ENCODE results near the gene ASPSCR1.

ASPSCR1 gene, protein sequence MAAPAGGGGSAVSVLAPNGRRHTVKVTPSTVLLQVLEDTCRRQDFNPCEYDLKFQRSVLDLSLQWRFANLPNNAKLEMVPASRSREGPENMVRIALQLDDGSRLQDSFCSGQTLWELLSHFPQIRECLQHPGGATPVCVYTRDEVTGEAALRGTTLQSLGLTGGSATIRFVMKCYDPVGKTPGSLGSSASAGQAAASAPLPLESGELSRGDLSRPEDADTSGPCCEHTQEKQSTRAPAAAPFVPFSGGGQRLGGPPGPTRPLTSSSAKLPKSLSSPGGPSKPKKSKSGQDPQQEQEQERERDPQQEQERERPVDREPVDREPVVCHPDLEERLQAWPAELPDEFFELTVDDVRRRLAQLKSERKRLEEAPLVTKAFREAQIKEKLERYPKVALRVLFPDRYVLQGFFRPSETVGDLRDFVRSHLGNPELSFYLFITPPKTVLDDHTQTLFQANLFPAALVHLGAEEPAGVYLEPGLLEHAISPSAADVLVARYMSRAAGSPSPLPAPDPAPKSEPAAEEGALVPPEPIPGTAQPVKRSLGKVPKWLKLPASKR

DNA sequence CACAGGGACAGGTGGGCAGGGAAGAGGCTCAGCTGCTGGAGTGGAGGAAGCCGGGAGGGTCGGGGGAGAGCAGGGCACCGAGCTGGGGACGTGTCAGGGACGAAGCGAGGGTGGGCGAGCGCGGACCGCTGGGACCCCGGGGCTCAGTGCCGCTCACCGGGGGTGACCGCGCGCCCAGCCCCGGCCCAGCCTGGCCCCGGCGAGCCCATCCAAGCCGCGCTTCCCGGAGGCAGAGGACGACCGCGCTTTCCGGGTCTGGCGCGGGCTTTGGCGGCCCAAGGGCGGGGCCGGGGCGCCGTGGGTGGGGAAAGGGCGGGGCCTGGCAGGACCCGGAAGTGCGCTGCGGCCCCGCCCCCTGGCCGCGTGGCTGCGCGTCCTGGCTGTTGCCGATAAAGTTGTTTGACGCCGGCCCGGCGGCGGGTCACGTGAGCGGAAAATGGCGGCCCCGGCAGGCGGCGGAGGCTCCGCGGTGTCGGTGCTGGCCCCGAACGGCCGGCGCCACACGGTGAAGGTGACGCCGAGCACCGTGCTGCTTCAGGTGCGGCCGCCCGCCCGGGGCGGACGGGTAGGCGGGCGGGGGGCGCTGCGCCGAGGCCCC is at the start of gene ASPSCR1:
Gene ASPSCR1 (plus strand): TSS at position 419 of the 598 bp plus-strand sequence. CDS start 18 bp downstream, at position 437.
- H3K4me3 ChIP-seq (ENCODE audit: low read length): peak within 1 kb of the TSS; percentile 75
- peak; percentile 61 for DNase-seq (ENCODE audit: low read depth)
- TF ChIP-seq, protein P1, sequence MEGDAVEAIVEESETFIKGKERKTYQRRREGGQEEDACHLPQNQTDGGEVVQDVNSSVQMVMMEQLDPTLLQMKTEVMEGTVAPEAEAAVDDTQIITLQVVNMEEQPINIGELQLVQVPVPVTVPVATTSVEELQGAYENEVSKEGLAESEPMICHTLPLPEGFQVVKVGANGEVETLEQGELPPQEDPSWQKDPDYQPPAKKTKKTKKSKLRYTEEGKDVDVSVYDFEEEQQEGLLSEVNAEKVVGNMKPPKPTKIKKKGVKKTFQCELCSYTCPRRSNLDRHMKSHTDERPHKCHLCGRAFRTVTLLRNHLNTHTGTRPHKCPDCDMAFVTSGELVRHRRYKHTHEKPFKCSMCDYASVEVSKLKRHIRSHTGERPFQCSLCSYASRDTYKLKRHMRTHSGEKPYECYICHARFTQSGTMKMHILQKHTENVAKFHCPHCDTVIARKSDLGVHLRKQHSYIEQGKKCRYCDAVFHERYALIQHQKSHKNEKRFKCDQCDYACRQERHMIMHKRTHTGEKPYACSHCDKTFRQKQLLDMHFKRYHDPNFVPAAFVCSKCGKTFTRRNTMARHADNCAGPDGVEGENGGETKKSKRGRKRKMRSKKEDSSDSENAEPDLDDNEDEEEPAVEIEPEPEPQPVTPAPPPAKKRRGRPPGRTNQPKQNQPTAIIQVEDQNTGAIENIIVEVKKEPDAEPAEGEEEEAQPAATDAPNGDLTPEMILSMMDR (conservative IDR thresholded peaks at IDR 0.05; ENCODE audit: low read depth, low read length): no peak

DNA sequence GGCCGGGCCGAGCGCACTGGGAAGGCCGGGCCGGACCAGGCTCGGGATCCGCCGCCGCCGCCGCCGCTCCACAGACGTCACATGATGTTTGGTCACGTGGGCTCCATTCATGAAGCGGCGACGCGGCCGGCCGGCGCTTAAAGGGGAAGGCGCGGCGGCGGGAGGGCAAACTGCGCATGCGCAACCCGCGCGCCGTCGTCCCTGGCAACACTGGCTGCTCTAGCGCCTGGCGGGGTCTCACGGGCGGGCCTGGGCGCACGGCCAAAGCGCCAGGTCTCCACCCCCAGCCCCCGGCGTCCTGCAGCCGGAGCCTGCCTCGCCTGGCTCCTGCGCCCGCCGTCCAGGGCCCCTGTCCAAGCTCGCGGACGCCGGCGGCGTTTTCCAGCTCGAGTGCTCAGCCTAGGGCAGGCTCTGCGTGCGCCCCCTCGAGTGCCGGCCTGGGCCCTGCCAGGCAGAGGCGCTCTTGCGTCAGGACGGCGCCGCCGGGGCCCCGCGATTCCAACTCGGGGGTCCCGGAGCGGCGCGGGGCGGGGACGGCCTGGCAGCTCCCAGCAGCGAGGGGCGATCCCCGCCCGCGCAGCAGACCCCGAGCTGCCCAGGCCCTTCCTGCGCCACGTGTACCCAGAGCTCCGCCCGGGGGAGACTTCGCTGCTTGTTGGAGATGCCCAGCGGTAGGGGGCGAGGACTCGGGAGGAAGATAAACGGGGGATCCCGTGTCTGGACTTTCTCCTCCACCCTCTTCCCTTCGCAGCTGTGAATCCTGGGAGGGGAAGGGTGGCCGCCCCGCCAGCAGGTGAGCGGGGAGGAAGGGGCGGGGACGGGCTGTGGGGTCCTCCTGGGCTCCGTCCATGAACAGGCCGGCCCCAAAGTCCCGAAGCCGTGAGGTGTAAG is 49.5 kb upstream of the ASPSCR1 start, which contains the start of gene MAFG:
Gene MAFG (minus strand): TSS at position 83 of the 891 bp plus-strand sequence. CDS start 4,550 bp downstream, outside the sequence.
- peak; percentile 66 for DNase-seq (ENCODE audit: low read depth)
- peak within 1 kb of the TSS; percentile 79 for H3K4me3 ChIP-seq (ENCODE audit: low read length)
- TF ChIP-seq, protein P1 (conservative IDR thresholded peaks at IDR 0.05; ENCODE audit: low read depth, low read length): peak; percentile 29

DNA sequence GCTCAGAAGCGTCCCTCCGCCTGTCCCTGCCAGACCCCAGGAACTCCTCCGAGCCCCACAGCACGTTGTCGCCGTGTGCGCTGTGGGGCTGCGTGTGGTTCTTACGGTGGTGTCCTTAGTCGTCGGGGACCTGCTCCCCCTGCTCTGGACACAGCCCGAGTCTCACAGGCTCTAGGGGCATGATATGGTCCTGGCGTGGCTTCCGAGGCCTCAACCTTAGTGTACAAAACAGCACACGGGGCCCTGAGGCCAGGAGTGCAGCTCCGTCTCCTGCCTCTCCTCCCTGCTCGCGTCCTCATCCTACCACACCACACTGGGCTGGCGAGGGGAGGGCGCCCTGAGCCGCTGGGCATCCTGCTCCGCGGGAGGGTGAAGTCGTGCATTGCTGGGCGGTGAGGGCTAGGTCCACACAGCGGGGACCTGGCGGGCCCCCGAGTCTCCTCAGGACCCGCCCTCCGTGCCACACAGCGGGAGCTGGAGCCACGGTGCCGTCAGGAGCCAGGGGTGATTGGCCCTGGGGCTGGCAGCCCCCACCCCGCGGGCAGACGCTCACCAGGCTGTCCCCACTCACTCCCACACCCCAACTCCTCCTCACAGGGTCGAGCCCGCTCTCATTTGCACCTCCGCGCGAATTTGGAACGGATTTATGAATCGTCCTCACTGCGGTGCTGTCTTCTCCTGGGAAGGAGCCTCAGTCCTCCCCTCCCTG is 48.7 kb upstream of the ASPSCR1 start:
- no peak for DNase-seq (ENCODE audit: low read depth)
- TF ChIP-seq, protein P1 (conservative IDR thresholded peaks at IDR 0.05; ENCODE audit: low read depth, low read length): no peak

DNA sequence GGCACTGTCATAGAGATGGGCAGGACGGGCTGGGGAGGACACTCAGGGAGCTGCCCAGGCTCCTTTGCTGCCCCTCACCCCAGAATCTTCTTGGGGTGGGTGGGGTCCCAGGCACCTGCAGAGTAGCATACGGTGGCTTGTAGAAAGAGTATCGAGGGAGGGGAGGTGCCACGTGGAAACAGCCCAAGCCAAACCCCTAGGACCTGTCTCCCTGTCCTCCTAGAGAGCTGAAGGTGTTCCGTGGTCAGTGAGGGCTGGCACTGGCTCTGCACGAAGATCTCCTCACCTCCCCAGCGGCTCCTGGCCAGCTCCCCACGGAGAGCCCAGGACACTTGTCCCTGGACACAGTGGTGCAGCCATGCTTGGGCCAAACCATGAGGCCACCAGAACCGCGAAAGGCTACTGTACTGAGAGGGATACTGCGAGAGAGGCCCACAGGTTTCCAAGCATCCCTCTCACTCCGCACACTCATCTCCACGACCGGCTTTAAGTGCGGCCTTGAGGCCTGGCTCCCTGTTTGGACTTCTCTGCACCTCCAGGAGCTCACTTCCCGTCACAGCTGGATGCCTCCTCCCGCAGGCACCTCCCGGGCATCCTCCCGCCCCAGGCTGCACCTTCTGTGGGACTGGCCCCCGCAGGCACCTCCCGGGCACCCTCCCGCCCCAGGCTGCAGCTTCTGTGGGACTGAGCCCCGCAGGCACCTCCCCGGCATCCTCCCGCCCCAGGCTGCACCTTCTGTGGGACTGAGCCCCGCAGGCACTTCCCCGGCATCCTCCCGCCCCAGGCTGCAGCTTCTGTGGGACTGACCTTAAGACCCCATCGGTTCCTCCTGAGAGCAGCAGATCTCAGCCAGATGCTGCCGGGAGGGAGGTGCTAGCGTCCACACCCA is 47.9 kb upstream of the ASPSCR1 start:
- H3K4me3 ChIP-seq (ENCODE audit: low read length): no peak overlapping the region
- TF ChIP-seq, protein P1 (conservative IDR thresholded peaks at IDR 0.05; ENCODE audit: low read depth, low read length): no peak
- DNase-seq (ENCODE audit: low read depth): no peak

More for the DNA sequence above, 48.7 kb upstream of the ASPSCR1 start:
- peak overlapping the region; percentile 45 for H3K4me3 ChIP-seq (ENCODE audit: low read length)

DNA sequence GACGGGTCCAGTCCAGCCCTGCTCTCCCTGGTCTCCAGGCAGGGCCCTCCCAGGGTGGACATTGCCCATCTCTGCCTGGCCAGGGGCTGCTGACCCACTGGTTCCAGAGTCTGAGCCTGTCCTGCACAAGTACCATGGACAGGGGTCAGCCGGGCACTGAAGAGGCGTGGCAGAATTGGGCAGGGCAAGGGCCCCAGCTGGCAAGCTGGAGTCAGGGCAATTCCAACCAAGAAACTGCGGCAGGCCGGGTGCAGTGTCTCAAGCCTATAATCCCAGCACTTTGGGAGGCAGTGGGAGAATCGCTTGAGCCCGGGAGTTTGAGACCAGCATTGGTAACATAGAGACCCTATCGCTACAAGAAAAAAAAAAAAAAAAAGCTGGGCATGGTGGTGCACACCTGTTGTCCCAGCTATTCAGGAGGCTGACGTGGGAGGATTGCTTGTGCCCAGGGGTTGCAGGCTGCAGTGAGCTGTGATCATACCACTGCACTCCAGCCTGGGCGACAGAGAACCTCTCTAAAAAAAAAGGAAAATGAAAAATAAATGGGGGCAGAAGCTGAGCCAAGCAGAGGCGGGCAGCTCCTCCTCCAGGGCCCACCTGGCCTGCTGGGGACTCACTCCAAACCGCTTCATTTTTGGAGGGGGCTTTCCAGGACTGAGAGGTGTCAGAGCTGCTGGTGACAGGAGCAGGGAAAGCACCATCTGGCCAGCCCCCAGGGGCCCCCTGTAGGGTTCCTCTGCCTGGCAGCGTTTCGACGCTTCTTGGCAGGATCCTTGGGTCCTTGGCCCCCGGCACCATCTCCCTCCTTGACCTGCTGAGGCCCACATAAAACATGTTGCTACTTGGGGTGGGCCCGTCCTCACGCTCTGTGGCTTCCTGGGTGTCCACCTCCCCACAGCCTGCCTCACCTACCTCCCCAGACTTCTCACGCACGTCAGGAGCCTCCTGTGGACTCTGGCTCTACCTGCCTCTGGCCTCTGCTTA is 47.0 kb upstream of the ASPSCR1 start:
- no peak for DNase-seq (ENCODE audit: low read depth)
- H3K4me3 ChIP-seq (ENCODE audit: low read length): no peak overlapping the region
- TF ChIP-seq, protein P1 (conservative IDR thresholded peaks at IDR 0.05; ENCODE audit: low read depth, low read length): no peak

Measured in retinal pigment epithelial cell (primary cell).